GM12878 (cell line): ENCODE data around the gene RETNLB. TPM values are rescaled to one million over a fixed set of nuclear protein-coding genes. Genes with fewer than 3 reads are reported as not detected.

Experiments used
- ATAC-seq: fragments of 200-7000 bp; cut with Tn5 transposase; 3 replicates; pipeline ENCODE4 v1.9.1; 2020; ENCODE audit warnings: mild to moderate bottlenecking, moderate library complexity
- BruUV-seq: library from RNA; stranded (reverse); fragments of 400-500 nt; replicated peaks from 2 replicates; lab custom pipeline; 2021; lab: Mats Ljungman, UMichigan
- CTCF ChIA-PET: fragments of 300-600 bp; sonication (Branson Sonifier 250); formaldehyde crosslinking; extraction: SDS; loops from one replicate; lab custom pipeline; 2021; ENCODE audit warnings: inconsistent platforms; lab: Yijun Ruan, JAX
- POLR2A ChIA-PET: fragments of 350-600 bp; formaldehyde crosslinking; extraction: SDS; loops from one replicate; lab custom pipeline; 2021; ENCODE audit warnings: inconsistent platforms; lab: Charles Lee
- RAD21 ChIA-PET: fragments of 300-600 bp; sonication (Branson Sonifier 250); formaldehyde crosslinking; loops from one replicate; lab custom pipeline; 2023; ENCODE audit warnings: antibody characterized with exemption; ENCODE audit not compliant: unreplicated experiment; lab: Charles Lee
- SMC1A ChIA-PET: fragments of 300-600 bp; sonication (Branson Sonifier 250); formaldehyde crosslinking; loops from one replicate; lab custom pipeline; 2023; ENCODE audit not compliant: unreplicated experiment, uncharacterized antibody; lab: Charles Lee
- DNase-seq: peaks from one replicate; pipeline ENCODE4 v3.0.0-alpha.2; 2011; ENCODE audit warnings: low read depth, low spot score
- FAIRE-seq: peaks from 3 replicates; lab custom pipeline; 2011; peaks lifted over from hg19 to GRCh38; lab: Jason Lieb, UNC
- H2AFZ ChIP-seq: 2 replicates; pipeline ENCODE4 v1.6.0; 2011; ENCODE audit warnings: low read depth, low read length, control low read depth; ENCODE audit not compliant: control insufficient read depth
- H3K27ac ChIP-seq: 2 replicates; pipeline ENCODE4 v1.5.1; 2011; ENCODE audit warnings: control low read depth; ENCODE audit not compliant: control insufficient read depth, insufficient read depth
- H3K27me3 ChIP-seq, 2 experiments: replicated peaks in 1 of 2; 2 replicates each; pipeline versions ENCODE4 v1.6.0 to v1.6.1; 2011; ENCODE audit warnings: low read length in 1 of 2; ENCODE audit not compliant: control insufficient read depth in 2 of 2, insufficient read depth in 2 of 2
- H3K36me3 ChIP-seq, 2 experiments: 2 replicates each; pipeline ENCODE4 v1.5.1; 2011; ENCODE audit warnings: low read length in 1 of 2; ENCODE audit not compliant: control insufficient read depth in 2 of 2, insufficient read depth in 2 of 2
- H3K4me1 ChIP-seq: 2 replicates; pipeline ENCODE4 v1.6.1; 2011; ENCODE audit warnings: mild to moderate bottlenecking, low read length, moderate library complexity, mixed read lengths; ENCODE audit not compliant: control insufficient read depth, insufficient read depth
- H3K4me2 ChIP-seq: 2 replicates; pipeline ENCODE4 v1.6.0; 2011; ENCODE audit warnings: control low read depth; ENCODE audit not compliant: control insufficient read depth, insufficient read depth
- H3K4me3 ChIP-seq: fragments of 200-600 bp; sonication (generic); 2 replicates; pipeline ENCODE4 v1.5.1; 2016
- H3K79me2 ChIP-seq: 2 replicates; pipeline ENCODE4 v1.6.0; 2011; ENCODE audit warnings: low read length; ENCODE audit not compliant: control insufficient read depth, insufficient read depth
- H3K9ac ChIP-seq: 2 replicates; pipeline ENCODE4 v1.8.0; 2011; ENCODE audit warnings: low read length, control low read depth, mixed read lengths; ENCODE audit not compliant: control insufficient read depth, insufficient read depth
- H3K9me3 ChIP-seq: replicated peaks from 3 replicates; pipeline ENCODE4 v1.5.1; 2011; ENCODE audit warnings: mild to moderate bottlenecking, low read length; ENCODE audit not compliant: control insufficient read depth, insufficient read depth
- H4K20me1 ChIP-seq: 2 replicates; pipeline ENCODE4 v1.6.0; 2011; ENCODE audit not compliant: control insufficient read depth, insufficient read depth
- ATF7 ChIP-seq: fragments of 450-650 bp; IDR thresholded peaks from 2 replicates; pipeline ENCODE4 v1.6.1; 2016; ENCODE audit warnings: low read depth, mild to moderate bottlenecking
- CEBPB ChIP-seq, 2 experiments: fragments of 150-350 bp in 1 of 2; IDR thresholded peaks; 2 replicates each; pipeline ENCODE4 v1.6.1; 2012 to 2014; ENCODE audit warnings: low read depth in 2 of 2, low read length in 2 of 2, borderline replicate concordance in 1 of 2, inconsistent platforms in 1 of 2
- CREB1 ChIP-seq: IDR thresholded peaks from 2 replicates; pipeline ENCODE4 v1.6.1; 2012; ENCODE audit warnings: low read depth, mild to moderate bottlenecking, inconsistent platforms
- ETV6 ChIP-seq, 2 experiments: fragments of 450-650 bp in 1 of 2; IDR thresholded peaks in 1 of 2; conservative IDR thresholded peaks in 1 of 2; 2 replicates each; pipeline ENCODE4 v1.6.1; 2014; ENCODE audit warnings: antibody characterized with exemption in 1 of 2, borderline replicate concordance in 1 of 2, low read depth in 1 of 2, mild to moderate bottlenecking in 1 of 2, moderate library complexity in 1 of 2
- IKZF2 ChIP-seq, 2 experiments: fragments of 450-650 bp; IDR thresholded peaks; 2 replicates each; pipeline ENCODE4 v1.6.1; 2017; ENCODE audit warnings: mild to moderate bottlenecking in 2 of 2, moderate library complexity in 2 of 2
- JUNB ChIP-seq: IDR thresholded peaks from 2 replicates; pipeline ENCODE4 v1.6.1; 2016; ENCODE audit warnings: antibody characterized with exemption, mild to moderate bottlenecking
- KDM1A ChIP-seq: fragments of 200-600 bp; sonication (generic); IDR thresholded peaks from 2 replicates; pipeline ENCODE4 v1.6.1; 2016; ENCODE audit warnings: borderline replicate concordance
- RAD21 ChIP-seq: IDR thresholded peaks from 2 replicates; pipeline ENCODE4 v1.6.1; 2011; ENCODE audit warnings: mild to moderate bottlenecking, low read depth, low read length, moderate library complexity; ENCODE audit not compliant: insufficient read depth
- RFX5 ChIP-seq: IDR thresholded peaks from 2 replicates; pipeline ENCODE4 v1.6.1; 2011; ENCODE audit warnings: low read depth, low read length, improper control_type of control experiment
- WGBS: methylation state at CpG from one replicate; pipeline ENCODE4 v1.1.6; 2016; ENCODE audit warnings: low lambda C conversion rate; ENCODE audit not compliant: insufficient replicate concordance, insufficient coverage; ENCODE audit errors: missing lambda C conversion rate; 5-methylcytosine and 5-hydroxymethylcytosine counted together
- in situ Hi-C: fragments of 300-500 bp; cut with MboI; formaldehyde crosslinking; loops from 9 replicates; pipeline ENCODE4 v1.14.3; 2018; ENCODE audit warnings: mixed read lengths
- intact Hi-C: fragments of 100-400 bp; cut with micrococcal nuclease; formaldehyde crosslinking; loops from one replicate; pipeline ENCODE4 v1.14.2; 2022; ENCODE audit not compliant: unreplicated experiment
- polyA plus RNA-seq, 11 experiments: library from polyadenylated mRNA; depleted of rRNA in 4 of 11; unstranded in 6 of 11; stranded (reverse) in 5 of 11; fragments of >200 nt; fragmentation: Nextera tagmentation in 4 of 11; fragmentation: Illumina TruSeq in 1 of 11; extraction: Ambion mirVana in 4 of 11; extraction: Trizol in 1 of 11; gene quantifications; 1 replicate in 1 of 11; 2 replicates in 10 of 11; pipeline versions ENCODE4 v1.2.1 to v1.2.3, GENCODE V29; 2011 to 2016; ENCODE audit warnings: inconsistent platforms in 2 of 11, missing spikeins in 2 of 11, low read depth in 1 of 11
- total RNA-seq, 4 experiments: library from RNA; depleted of rRNA in 3 of 4; stranded (reverse); fragments of >200 nt in 3 of 4; fragmentation: Illumina TruSeq in 1 of 4; extraction: Trizol in 1 of 4; gene quantifications; 2 replicates each; pipeline versions ENCODE4 v1.2.1 to v1.2.3, GENCODE V29; 2013 to 2021
- TF ChIP-seq, protein P1 (sequence below): fragments of 450-650 bp; IDR thresholded peaks from 2 replicates; pipeline ENCODE4 v1.6.1; 2014; ENCODE audit warnings: mild to moderate bottlenecking
- TF ChIP-seq, protein P2 (sequence below): fragments of 450-650 bp; IDR thresholded peaks from 2 replicates; pipeline ENCODE4 v1.6.1; 2017; ENCODE audit warnings: mild to moderate bottlenecking, moderate library complexity
- TF ChIP-seq, protein P3 (sequence below): IDR thresholded peaks from 2 replicates; pipeline ENCODE4 v1.6.1; 2012; ENCODE audit warnings: low read depth, low read length, improper control_type of control experiment
- TF ChIP-seq, protein P4 (sequence below): fragments of 450-650 bp; formaldehyde crosslinking; IDR thresholded peaks from 2 replicates; pipeline ENCODE4 v1.4.0; 2022; ENCODE audit warnings: mild to moderate bottlenecking, moderate library complexity
- TF ChIP-seq, protein P5 (sequence below): IDR thresholded peaks from 2 replicates; pipeline ENCODE4 v1.6.1; 2012; ENCODE audit warnings: low read length, inconsistent platforms

The RETNLB gene
- total and polyA plus RNA-seq, 10 of the 15 experiments (the other 5 are each of a cell fraction or from before 2014, with no cell fraction given), result not detected

DNA sequence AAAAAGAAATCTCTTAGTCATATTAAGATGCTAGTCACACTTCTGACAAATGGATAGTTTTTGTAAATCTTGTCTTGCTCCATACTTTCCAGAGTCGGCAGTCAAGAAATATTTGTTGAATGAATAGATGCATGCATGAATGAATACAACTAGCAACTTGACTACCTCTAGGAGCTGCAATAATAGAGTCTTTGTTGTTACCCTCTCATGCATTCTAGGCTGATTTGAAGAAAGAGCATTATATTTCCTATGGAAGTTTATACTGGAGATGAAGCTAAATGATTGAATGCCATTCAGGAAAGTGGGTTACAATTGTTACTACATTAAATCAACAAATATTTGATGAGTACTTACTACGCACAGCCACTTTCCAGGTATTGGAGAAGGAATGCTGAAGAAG lies 47.2 kb upstream of the RETNLB start:
- CTCF ChIA-PET, result no interaction called here
- SMC1A ChIA-PET, result no interaction called here
- TF ChIP-seq RAD21, result no peak
- TF ChIP-seq IKZF2 (IDR thresholded peaks at IDR 0.05), result no peak
- no peak for TF ChIP-seq RFX5
- TF ChIP-seq, protein P1, sequence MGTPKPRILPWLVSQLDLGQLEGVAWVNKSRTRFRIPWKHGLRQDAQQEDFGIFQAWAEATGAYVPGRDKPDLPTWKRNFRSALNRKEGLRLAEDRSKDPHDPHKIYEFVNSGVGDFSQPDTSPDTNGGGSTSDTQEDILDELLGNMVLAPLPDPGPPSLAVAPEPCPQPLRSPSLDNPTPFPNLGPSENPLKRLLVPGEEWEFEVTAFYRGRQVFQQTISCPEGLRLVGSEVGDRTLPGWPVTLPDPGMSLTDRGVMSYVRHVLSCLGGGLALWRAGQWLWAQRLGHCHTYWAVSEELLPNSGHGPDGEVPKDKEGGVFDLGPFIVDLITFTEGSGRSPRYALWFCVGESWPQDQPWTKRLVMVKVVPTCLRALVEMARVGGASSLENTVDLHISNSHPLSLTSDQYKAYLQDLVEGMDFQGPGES, result no peak
- no peak for TF ChIP-seq ETV6 (conservative IDR thresholded peaks at IDR 0.05 in 1 of 2, IDR thresholded peaks at IDR 0.05 in 1 of 2; ENCODE audit: borderline replicate concordance in 1 of 2, low read depth in 1 of 2)
- TF ChIP-seq, protein P2, sequence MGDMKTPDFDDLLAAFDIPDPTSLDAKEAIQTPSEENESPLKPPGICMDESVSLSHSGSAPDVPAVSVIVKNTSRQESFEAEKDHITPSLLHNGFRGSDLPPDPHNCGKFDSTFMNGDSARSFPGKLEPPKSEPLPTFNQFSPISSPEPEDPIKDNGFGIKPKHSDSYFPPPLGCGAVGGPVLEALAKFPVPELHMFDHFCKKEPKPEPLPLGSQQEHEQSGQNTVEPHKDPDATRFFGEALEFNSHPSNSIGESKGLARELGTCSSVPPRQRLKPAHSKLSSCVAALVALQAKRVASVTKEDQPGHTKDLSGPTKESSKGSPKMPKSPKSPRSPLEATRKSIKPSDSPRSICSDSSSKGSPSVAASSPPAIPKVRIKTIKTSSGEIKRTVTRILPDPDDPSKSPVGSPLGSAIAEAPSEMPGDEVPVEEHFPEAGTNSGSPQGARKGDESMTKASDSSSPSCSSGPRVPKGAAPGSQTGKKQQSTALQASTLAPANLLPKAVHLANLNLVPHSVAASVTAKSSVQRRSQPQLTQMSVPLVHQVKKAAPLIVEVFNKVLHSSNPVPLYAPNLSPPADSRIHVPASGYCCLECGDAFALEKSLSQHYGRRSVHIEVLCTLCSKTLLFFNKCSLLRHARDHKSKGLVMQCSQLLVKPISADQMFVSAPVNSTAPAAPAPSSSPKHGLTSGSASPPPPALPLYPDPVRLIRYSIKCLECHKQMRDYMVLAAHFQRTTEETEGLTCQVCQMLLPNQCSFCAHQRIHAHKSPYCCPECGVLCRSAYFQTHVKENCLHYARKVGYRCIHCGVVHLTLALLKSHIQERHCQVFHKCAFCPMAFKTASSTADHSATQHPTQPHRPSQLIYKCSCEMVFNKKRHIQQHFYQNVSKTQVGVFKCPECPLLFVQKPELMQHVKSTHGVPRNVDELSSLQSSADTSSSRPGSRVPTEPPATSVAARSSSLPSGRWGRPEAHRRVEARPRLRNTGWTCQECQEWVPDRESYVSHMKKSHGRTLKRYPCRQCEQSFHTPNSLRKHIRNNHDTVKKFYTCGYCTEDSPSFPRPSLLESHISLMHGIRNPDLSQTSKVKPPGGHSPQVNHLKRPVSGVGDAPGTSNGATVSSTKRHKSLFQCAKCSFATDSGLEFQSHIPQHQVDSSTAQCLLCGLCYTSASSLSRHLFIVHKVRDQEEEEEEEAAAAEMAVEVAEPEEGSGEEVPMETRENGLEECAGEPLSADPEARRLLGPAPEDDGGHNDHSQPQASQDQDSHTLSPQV, result no peak
- no peak for TF ChIP-seq JUNB
- TF ChIP-seq CEBPB (IDR thresholded peaks at IDR 0.05; ENCODE audit: borderline replicate concordance in 1 of 2, low read depth in 2 of 2, low read length in 2 of 2), result no peak
- TF ChIP-seq CREB1, result no peak
- TF ChIP-seq, protein P3, sequence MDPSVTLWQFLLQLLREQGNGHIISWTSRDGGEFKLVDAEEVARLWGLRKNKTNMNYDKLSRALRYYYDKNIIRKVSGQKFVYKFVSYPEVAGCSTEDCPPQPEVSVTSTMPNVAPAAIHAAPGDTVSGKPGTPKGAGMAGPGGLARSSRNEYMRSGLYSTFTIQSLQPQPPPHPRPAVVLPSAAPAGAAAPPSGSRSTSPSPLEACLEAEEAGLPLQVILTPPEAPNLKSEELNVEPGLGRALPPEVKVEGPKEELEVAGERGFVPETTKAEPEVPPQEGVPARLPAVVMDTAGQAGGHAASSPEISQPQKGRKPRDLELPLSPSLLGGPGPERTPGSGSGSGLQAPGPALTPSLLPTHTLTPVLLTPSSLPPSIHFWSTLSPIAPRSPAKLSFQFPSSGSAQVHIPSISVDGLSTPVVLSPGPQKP, result no peak
- TF ChIP-seq, protein P4, sequence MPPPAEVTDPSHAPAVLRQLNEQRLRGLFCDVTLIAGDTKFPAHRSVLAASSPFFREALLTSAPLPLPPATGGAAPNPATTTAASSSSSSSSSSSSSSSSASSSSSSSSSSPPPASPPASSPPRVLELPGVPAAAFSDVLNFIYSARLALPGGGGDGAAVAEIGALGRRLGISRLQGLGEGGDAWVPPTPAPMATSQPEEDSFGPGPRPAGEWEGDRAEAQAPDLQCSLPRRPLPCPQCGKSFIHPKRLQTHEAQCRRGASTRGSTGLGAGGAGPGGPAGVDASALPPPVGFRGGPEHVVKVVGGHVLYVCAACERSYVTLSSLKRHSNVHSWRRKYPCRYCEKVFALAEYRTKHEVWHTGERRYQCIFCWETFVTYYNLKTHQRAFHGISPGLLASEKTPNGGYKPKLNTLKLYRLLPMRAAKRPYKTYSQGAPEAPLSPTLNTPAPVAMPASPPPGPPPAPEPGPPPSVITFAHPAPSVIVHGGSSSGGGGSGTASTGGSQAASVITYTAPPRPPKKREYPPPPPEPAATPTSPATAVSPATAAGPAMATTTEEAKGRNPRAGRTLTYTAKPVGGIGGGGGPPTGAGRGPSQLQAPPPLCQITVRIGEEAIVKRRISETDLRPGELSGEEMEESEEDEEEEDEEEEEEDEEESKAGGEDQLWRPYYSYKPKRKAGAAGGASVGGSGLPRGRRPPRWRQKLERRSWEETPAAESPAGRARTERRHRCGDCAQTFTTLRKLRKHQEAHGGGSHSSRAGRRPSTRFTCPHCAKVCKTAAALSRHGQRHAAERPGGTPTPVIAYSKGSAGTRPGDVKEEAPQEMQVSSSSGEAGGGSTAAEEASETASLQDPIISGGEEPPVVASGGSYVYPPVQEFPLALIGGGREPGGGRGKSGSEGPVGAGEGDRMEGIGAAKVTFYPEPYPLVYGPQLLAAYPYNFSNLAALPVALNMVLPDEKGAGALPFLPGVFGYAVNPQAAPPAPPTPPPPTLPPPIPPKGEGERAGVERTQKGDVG (CRISPR knock-in tag), result no peak
- TF ChIP-seq KDM1A, result no peak
- TF ChIP-seq, protein P5, sequence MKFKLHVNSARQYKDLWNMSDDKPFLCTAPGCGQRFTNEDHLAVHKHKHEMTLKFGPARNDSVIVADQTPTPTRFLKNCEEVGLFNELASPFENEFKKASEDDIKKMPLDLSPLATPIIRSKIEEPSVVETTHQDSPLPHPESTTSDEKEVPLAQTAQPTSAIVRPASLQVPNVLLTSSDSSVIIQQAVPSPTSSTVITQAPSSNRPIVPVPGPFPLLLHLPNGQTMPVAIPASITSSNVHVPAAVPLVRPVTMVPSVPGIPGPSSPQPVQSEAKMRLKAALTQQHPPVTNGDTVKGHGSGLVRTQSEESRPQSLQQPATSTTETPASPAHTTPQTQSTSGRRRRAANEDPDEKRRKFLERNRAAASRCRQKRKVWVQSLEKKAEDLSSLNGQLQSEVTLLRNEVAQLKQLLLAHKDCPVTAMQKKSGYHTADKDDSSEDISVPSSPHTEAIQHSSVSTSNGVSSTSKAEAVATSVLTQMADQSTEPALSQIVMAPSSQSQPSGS, result no peak
- no peak for TF ChIP-seq ATF7

More for the DNA sequence above, 47.2 kb upstream of the RETNLB start:
- Histone ChIP-seq H3K4me1 (no peaks in the 10 kb centered on the region), H3K9me3 (no peaks in the 10 kb centered on the region), H3K4me3 (no peak overlapping the region), H3K4me2 (no peak overlapping the region), H3K9ac (no peak overlapping the region), H3K27me3 (no peaks in the 10 kb centered on the region), H2AFZ (no peak overlapping the region), H3K79me2 (no peaks in the 10 kb centered on the region), H3K27ac (no peak overlapping the region), H4K20me1 (no peaks in the 10 kb centered on the region), H3K36me3 (no peaks in the 10 kb centered on the region)
- no TSS peak for BruUV-seq
- DNase-seq (no peak), ATAC-seq (no peak), FAIRE-seq (no peak)
- WGBS, result 67% methylated on average over 2 of the region's 2 CpGs
- intact Hi-C loops, result no loop called here
- ChIA-PET RAD21 (no interaction called here), POLR2A (no interaction called here)
- in situ Hi-C loops, result no loop called here
